Activated naive CD8-positive, alpha-beta T cell (primary cell): Measurements from ENCODE around the gene MAGEB17.

Source experiments
- H3K27ac Mint-ChIP-seq: one replicate; pipeline ENCODE4 v1.8.0; 2021; ENCODE audit warnings: mixed read lengths
- H3K27me3 Mint-ChIP-seq: one replicate; pipeline ENCODE4 v1.8.0; 2021; ENCODE audit warnings: mixed read lengths
- H3K36me3 Mint-ChIP-seq: one replicate; pipeline ENCODE4 v1.8.0; 2021; ENCODE audit warnings: mixed read lengths
- H3K4me1 Mint-ChIP-seq: one replicate; pipeline ENCODE4 v1.8.0; 2021; ENCODE audit warnings: low read depth, mixed read lengths
- H3K4me3 Mint-ChIP-seq: one replicate; pipeline ENCODE4 v1.8.0; 2021; ENCODE audit warnings: mild to moderate bottlenecking, mixed read lengths
- H3K9me3 Mint-ChIP-seq: one replicate; pipeline ENCODE4 v1.8.0; 2021; ENCODE audit warnings: low read depth, mixed read lengths

The MAGEB17 gene

GRCh38 chrX:16212436-16212835, 45.2 kb downstream of the MAGEB17 start:
- no peak overlapping the region for H3K27ac Mint-ChIP-seq
- H3K36me3 Mint-ChIP-seq: no peaks in the 10 kb centered on the region
- no peaks in the 10 kb centered on the region for H3K4me1 Mint-ChIP-seq
- H3K9me3 Mint-ChIP-seq: no peaks in the 10 kb centered on the region
- no peak overlapping the region for H3K4me3 Mint-ChIP-seq
- H3K27me3 Mint-ChIP-seq: no peaks in the 10 kb centered on the region

- Mint-ChIP-seq H3K27ac (no peak overlapping the region), H3K4me1 (no peaks in the 10 kb centered on the region), H3K27me3 (no peaks in the 10 kb centered on the region), H3K36me3 (no peaks in the 10 kb centered on the region), H3K4me3 (no peak overlapping the region), H3K9me3 (no peaks in the 10 kb centered on the region)
These were observed 46.7 kb downstream of the MAGEB17 start for GRCh38 chrX:16213961-16214360.

- H3K36me3 Mint-ChIP-seq: no peaks in the 10 kb centered on the region
- H3K4me1 Mint-ChIP-seq: no peaks in the 10 kb centered on the region
- no peak overlapping the region for H3K4me3 Mint-ChIP-seq
- H3K27me3 Mint-ChIP-seq: peaks cover 1% of the 10 kb centered on the region
- no peaks in the 10 kb centered on the region for H3K9me3 Mint-ChIP-seq
- no peak overlapping the region for H3K27ac Mint-ChIP-seq
These were observed 48.4 kb downstream of the MAGEB17 start for GRCh38 chrX:16215660-16216059.
